CD4-positive, alpha-beta T cell treated with Interleukin-17A for 4 hours (primary cell): Measurements from ENCODE around the gene TMEM63C.

Experiments
- DNase-seq: peaks from one replicate; pipeline ENCODE4 v3.0.0-alpha.2; 2020; ENCODE audit warnings: mixed read lengths

The TMEM63C gene

DNA sequence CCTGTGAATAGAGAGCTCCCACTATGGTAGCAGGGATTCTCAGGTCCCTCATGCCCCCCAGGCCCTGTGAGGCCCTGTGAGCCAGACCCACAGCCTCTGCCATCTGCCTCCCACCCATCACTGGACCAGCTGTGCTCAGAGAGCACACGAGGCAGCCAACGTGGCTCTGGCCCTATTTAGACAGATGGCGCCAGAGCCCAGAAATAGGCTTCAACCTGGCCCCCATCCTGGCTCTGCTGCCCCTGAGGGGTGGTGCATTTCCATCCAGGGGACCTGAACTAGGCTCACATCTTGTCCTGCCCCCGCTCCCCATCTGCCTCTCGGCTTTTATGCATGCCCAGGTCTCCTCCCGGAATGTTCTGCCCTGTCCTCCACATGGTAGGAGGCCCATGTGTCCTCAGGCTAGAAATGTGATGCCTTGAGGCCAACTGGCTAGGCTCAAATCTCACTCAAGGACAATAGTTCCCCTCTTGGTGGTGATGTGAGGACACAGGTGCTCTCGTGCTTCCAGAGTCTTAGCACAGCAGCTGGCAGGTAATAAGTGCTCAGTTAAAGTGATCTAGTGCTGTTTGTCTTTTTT, 18.9 kb downstream of the TMEM63C start:
- DNase-seq, result no peak

GRCh38 chr14:77201696-77202095, 20.1 kb downstream of the TMEM63C start:
- DNase-seq, result no peak

DNA sequence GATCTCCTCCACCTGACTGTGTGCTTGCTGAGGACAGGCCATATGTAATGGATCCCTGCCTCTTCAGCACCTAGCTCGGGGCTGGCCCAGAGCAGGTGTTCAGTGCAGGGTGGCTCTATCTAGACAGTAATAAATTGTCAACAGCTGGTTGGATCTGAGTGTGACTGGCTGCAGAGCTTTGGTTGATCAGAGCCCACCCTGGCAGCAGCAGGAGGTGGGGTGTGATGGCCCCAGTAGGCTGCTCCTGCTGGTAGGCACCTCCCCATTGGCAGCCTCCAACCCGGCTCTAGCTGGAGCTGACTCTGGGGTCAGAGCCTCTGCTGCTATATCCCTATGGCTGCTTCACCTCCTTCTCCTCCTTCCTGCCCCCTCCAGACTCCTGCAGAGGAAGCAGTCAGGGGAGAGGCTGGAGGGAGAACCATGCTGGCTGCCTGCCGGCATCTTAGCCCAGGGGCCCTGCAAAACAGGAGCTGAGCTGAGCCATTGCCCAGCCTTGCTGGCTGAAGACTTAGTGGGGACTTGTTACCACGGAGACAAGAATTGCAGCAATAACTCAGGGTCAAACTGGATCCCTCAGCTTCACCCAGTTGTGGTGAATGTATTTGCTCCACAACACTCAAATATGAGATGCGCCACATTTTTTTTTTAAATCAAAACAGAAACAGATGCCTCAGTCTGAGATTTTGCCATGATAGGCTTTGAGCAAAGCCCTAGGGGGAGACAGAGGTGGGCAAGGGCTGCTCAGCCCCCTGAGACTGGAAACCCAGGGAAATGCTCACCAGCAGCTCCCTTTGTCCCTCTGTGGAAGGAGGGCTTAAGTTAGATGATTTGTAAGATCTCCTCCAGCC, 22.2 kb downstream of the TMEM63C start:
- DNase-seq, result no peak

- no peak for DNase-seq
Observed at GRCh38 chr14:77204459-77204771, 22.8 kb downstream of the TMEM63C start.

GRCh38 chr14:77204907-77205306, 23.3 kb downstream of the TMEM63C start:
- no peak for DNase-seq

DNA sequence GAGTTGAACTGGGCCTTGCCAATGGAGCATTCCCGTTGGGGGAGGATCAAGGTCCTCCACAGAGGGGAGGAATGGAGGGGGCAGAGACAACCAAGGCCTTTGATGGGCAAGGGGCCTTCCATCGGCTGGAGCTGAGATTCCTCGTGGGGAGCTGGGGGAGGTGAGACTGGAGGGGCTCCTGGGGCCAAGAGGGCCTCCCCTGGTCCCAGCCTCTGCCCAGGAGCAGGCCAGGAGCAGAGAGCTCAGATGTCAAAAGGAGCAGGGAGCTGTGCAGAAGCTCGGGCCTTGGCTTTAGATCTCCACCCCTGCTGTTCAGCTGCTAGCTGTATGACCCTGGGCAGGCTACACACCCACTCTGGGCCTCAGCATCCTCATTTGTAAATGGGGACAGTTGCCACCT, 24.0 kb downstream of the TMEM63C start:
- DNase-seq, result no peak

- DNase-seq, result no peak
Observed at GRCh38 chr14:77206261-77206824, 24.7 kb downstream of the TMEM63C start.

DNA sequence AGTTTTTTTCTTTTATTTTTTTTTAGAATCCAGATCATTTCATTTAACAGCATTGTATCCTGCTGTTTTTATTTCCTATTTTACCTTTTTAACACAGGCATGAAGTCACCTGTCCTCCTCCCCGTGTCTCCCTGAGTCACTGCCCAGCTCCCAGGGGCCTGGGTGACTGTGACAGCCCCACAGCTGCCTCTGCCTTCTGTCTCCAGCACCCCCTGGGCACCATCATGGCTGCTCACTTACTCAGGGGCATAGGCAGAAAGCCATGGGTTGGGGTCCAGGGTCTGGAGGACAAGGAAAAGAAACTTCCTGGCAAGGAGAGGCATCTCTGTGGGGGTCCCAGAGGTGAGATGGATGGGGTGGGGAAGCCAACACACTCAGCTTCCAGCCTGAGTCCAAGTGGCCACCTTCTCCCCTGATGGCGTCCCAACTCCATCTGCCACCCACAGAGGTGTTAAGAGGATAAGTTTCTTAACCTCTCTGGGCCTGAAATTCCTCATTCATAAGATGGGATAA, 25.3 kb downstream of the TMEM63C start:
- no peak for DNase-seq

- peak; percentile 61 for DNase-seq
Observed at GRCh38 chr14:77208291-77208978, 26.8 kb downstream of the TMEM63C start.

DNA sequence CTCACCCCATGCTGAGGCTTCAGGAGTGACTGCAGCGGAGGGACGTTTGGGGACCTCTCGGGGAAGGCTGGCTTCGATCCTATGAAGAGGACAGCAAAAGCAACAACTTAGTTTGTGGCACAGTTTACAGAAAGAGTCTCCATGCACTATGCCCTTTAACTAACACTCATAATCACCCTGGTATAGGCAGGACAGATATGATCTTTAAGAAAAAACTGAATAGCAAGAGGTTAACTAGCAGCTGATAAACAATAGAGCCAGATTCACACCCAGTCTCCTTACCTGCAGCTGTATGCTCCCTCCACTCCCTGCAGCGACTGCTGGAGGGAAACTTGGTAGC, 27.4 kb downstream of the TMEM63C start:
- no peak for DNase-seq

DNA sequence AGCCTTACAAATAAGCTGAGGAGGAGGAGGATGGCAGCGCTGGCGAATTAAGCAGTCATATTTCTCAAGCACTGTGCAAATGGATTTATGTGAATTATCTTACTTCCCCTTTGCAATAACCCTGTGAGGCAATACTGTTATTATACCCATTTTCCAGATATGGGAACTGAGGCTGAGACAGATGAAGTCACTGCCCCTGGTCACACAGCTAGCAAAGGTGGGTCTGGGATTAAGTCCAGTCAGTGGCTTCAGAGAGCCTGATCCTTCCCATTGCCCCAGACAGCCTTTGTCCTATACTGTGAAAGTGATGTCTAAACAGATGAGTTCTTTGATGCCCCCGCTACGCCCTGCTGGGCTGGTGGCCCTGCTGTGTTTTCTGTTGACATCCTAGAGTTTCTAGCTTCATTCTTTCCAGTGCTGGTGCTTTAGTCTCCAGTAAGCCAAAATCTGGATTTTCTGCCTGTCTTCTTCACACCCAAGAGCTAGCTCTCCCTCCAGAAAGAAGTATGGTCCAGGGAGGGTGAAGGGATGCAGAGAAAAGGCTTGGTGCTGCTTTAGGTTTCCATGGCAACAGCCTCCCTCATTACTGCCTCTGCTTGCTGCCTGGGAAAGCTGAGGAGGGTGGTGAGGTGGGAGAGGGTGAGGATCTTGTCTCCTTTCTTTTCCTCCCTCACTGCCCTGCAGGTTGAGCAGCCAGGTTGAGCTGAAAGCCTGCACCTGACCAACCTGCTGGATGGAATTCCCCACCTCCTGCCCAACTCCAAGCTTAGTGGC, 30.7 kb downstream of the TMEM63C start:
- DNase-seq, result no peak

DNA sequence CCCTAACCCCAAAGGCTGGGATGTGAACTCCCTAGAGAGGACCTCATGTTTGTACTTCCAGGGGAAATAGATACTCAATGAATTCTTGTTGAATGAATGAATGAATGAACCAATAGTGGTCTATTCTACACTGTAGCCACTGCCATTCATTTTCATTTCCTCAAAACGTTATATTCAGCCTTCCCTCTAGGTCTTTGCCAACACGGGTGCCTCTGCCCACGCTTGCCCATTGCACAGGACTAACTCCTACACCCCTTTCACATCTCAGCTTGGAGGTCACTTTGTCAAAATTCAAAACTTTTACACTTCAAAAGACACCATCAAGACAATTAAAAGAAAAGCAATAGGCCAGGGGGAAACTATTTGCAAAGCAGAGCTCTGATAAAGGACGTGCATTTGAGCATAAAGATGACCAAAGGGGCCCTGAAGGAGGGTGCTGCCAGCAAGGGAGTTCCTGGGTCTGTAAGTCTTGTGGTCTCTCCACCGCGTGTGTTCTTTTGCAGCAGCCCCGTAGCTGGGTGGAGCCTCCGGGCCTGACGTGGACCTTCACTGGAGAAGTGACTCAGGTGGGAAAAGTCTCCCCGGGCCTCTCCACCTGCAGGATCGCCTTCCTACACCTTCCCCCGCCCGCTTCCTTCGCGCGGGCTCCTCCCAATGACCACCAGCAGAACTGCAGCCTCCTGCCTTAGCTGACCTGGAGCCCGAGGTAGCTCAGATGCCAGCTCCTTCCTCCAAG, 31.5 kb downstream of the TMEM63C start:
- peak; percentile 4 for DNase-seq

DNA sequence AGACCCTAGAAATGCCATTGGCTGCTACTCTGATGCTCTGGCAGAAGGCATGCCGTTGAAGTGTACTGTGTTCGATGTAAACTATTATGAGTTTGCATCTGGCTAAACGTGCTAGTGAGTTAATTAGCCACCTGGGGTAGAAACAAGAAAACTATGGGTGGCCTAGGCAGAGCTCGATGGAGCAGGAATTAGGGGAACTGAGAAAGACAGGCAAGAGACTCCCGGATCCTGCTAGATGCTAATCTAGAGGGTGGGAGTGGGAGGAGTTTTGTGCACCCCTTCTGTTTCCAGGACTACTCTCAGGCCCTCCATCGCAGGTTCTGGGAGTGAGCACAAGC, 32.0 kb downstream of the TMEM63C start:
- no peak for DNase-seq

- no peak for DNase-seq
Observed at GRCh38 chr14:77214216-77214615, 32.6 kb downstream of the TMEM63C start.

GRCh38 chr14:77217551-77217950, 36.0 kb downstream of the TMEM63C start:
- DNase-seq, result no peak

DNA sequence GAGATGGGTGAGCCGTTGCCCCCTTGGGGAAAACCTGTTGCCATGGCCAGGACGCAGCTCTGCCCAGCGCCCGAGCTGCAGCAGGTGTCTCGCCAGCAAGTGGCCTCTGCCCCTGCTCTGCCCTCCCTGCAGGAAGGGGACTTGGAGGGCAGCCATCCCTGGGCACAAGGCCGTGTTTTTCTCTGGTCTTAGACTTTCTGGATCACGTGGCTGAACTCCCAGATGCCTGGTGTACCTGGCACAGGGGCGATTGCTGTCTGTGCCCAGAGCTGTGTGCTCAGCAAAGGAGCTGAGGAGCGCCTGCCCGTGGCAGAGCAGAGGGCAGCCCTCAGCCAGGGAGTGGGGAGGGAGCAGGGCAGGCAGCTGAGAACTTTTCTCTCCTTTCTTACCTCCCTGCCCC, 38.0 kb downstream of the TMEM63C start:
- DNase-seq, result no peak

GRCh38 chr14:77220246-77221017, 38.8 kb downstream of the TMEM63C start:
- DNase-seq, result no peak

GRCh38 chr14:77221241-77221871, 39.8 kb downstream of the TMEM63C start:
- DNase-seq, result no peak

GRCh38 chr14:77222546-77223225, 41.1 kb downstream of the TMEM63C start:
- DNase-seq, result no peak

DNA sequence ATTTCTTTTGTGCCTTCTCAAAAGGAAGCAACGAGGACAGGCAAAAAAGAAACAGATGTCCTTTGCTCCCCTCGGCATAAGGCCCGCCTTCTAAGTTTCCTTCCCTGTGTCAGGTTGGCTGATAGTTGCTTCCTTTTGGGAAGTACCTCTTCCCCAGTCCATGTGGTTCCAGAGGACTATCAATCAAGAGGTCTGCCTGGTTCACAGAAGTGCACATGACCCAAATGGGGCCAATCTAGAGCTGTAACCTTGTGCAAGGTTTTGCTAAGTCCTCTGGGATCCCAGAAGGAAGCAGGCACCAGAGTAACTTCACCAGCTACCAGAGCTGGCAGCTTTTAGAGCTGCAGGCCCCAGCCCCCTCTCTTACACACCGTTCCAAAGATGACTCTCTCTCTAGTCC, 42.6 kb downstream of the TMEM63C start:
- DNase-seq, result no peak
